Esophagus squamous epithelium (tissue), 5 donors: Measurements from ENCODE around the gene ALPP. TPM values are rescaled to one million over a fixed set of nuclear protein-coding genes. Genes with fewer than 3 reads are reported as not detected.

ENCODE experiments used
- DNase-seq: peaks from one replicate; lab custom pipeline; 2025; lab: John Stamatoyannopoulos, UW
- H3K27ac ChIP-seq, 4 donors: fragments of 200-600 bp; sonication (generic); one replicate each; pipeline ENCODE4 v1.5.1; 2016 to 2019; ENCODE audit warnings: mild to moderate bottlenecking in 1 of 4
- H3K27me3 ChIP-seq, 4 donors: fragments of 200-600 bp; sonication (generic); 1 replicate in 3 of 4; 2 replicates in 1 of 4; pipeline versions ENCODE4 v1.5.1 to v1.6.0; 2017 to 2021; ENCODE audit warnings: antibody characterized with exemption in 1 of 4
- H3K36me3 ChIP-seq, 3 donors: fragments of 200-600 bp; sonication (generic); one replicate each; pipeline ENCODE4 v1.5.1; 2016 to 2019
- H3K4me1 ChIP-seq, 3 donors: fragments of 200-600 bp; sonication (generic); one replicate each; pipeline ENCODE4 v1.5.1; 2017 to 2019
- H3K4me3 ChIP-seq, 4 donors: fragments of 200-600 bp; sonication (generic); 1 replicate in 3 of 4; 2 replicates in 1 of 4; pipeline ENCODE4 v1.5.1; 2016 to 2019; ENCODE audit warnings: mild to moderate bottlenecking in 2 of 4, moderate library complexity in 1 of 4
- H3K9me3 ChIP-seq, 3 donors: fragments of 200-600 bp; sonication (generic); one replicate each; pipeline ENCODE4 v1.5.1; 2016 to 2019
- POLR2A ChIP-seq, 4 donors: fragments of 450-650 bp; IDR thresholded peaks; one replicate each; pipeline ENCODE4 v1.6.1; 2017; ENCODE audit warnings: antibody characterized with exemption in 4 of 4, mild to moderate bottlenecking in 4 of 4, moderate library complexity in 3 of 4
- WGBS, 2 donors: methylation state at CpG; one replicate each; pipeline ENCODE4 v1.1.5; 2018; 5-methylcytosine and 5-hydroxymethylcytosine counted together
- intact Hi-C: fragments of 100-400 bp; cut with DNase I; formaldehyde crosslinking; loops from one replicate; pipeline ENCODE4 v1.15.0; 2022
- total RNA-seq, 4 donors: library from RNA; depleted of rRNA; stranded (reverse); fragments of >200 nt; gene quantifications; one replicate each; pipeline ENCODE4 v1.1.0, GENCODE V29; 2016
- TF ChIP-seq, protein P1 (sequence below), 6 experiments: fragments of 450-650 bp in 4 of 6; fragments of 200-600 bp in 2 of 6; sonication (generic) in 2 of 6; IDR thresholded peaks; one replicate each; pipeline ENCODE4 v1.5.1; 2016 to 2019; ENCODE audit warnings: antibody characterized with exemption in 6 of 6, mild to moderate bottlenecking in 4 of 6, moderate library complexity in 4 of 6
- donor health status: DM: yes; HTN: yes; CAD: no.

ALPP gene
- total RNA-seq, 4 donors from 2014 or later = not detected

- Histone ChIP-seq H3K4me1 (peaks cover 23 to 31% (median 23%) of the 10 kb centered on the region in 3 donors), H3K4me3 (no peak overlapping the region), H3K9me3 (no peaks in the 10 kb centered on the region), H3K36me3 (no peaks in the 10 kb centered on the region), H3K27me3 (peaks cover 10 to 98% (median 16%) of the 10 kb centered on the region in 4 donors), H3K27ac (no peak overlapping the region)
- DNase-seq = no peak
- 80 to 85% methylated on average over 1 to 7 of the region's 17 CpGs for whole genome bisulfite sequencing, 2 donors
- TF ChIP-seq, protein P1, sequence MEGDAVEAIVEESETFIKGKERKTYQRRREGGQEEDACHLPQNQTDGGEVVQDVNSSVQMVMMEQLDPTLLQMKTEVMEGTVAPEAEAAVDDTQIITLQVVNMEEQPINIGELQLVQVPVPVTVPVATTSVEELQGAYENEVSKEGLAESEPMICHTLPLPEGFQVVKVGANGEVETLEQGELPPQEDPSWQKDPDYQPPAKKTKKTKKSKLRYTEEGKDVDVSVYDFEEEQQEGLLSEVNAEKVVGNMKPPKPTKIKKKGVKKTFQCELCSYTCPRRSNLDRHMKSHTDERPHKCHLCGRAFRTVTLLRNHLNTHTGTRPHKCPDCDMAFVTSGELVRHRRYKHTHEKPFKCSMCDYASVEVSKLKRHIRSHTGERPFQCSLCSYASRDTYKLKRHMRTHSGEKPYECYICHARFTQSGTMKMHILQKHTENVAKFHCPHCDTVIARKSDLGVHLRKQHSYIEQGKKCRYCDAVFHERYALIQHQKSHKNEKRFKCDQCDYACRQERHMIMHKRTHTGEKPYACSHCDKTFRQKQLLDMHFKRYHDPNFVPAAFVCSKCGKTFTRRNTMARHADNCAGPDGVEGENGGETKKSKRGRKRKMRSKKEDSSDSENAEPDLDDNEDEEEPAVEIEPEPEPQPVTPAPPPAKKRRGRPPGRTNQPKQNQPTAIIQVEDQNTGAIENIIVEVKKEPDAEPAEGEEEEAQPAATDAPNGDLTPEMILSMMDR (IDR thresholded peaks at IDR 0.05) = no peak
- TF ChIP-seq POLR2A (IDR thresholded peaks at IDR 0.05) = no peak
- intact Hi-C loops = no loop called here
These were observed 38.2 kb downstream of the ALPP start for GRCh38 chr2:232416521-232417470.

GRCh38 chr2:232417489-232417888, 38.9 kb downstream of the ALPP start:
- Histone ChIP-seq H3K4me3 (no peak overlapping the region), H3K27ac (no peak overlapping the region), H3K36me3 (no peaks in the 10 kb centered on the region), H3K9me3 (no peaks in the 10 kb centered on the region), H3K27me3 (peaks cover 10 to 100% (median 16%) of the 10 kb centered on the region in 4 donors), H3K4me1 (peaks cover 23 to 31% (median 23%) of the 10 kb centered on the region in 3 donors)
- TF ChIP-seq, protein P1 (IDR thresholded peaks at IDR 0.05) = no peak
- TF ChIP-seq POLR2A (IDR thresholded peaks at IDR 0.05) = no peak
- intact Hi-C loops = no loop called here
- no peak for DNase-seq
- WGBS, 2 donors = 28 to 80% methylated on average over 2 of the region's 5 CpGs

DNA sequence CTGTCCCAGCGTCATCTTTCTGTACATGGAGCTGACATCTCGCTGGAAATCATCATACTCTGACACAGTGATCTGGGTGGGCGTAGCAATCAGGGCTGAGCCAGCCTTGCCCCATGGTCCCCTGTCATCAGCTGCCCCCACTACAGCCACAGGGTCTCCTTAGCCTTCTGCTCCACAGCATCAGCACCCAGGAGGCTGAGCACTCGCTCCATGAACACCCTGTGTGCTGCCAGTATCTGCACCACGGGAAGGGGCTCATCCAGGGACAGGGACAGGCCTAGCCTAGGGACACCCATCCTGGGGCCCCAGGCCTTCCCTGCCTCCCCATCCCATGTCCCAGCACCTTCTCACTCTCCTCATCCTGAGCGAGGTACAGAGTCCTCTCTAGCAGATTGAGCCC, 39.5 kb downstream of the ALPP start:
- Histone ChIP-seq H3K27ac (no peak overlapping the region), H3K4me3 (no peak overlapping the region), H3K9me3 (no peaks in the 10 kb centered on the region), H3K4me1 (peaks cover 23 to 31% (median 23%) of the 10 kb centered on the region in 3 donors), H3K36me3 (no peaks in the 10 kb centered on the region), H3K27me3 (peaks cover 10 to 99% (median 16%) of the 10 kb centered on the region in 4 donors)
- 80 to 81% methylated on average over 1 to 3 of the region's 6 CpGs for WGBS, 2 donors
- no peak for TF ChIP-seq POLR2A (IDR thresholded peaks at IDR 0.05)
- TF ChIP-seq, protein P1 (IDR thresholded peaks at IDR 0.05) = no peak
- intact Hi-C loops = no loop called here
- no peak for DNase-seq

GRCh38 chr2:232418466-232419244, 40.1 kb downstream of the ALPP start:
- intact Hi-C loops = no loop called here
- no peak overlapping the region for H3K27ac ChIP-seq
- H3K27me3 ChIP-seq = peaks cover 10 to 97% (median 16%) of the 10 kb centered on the region in 4 donors
- WGBS, 2 donors = 0 to 3% methylated on average over 2 to 11 of the region's 49 CpGs
- peaks cover 23 to 31% (median 23%) of the 10 kb centered on the region in 3 donors for H3K4me1 ChIP-seq
- no peaks in the 10 kb centered on the region for H3K9me3 ChIP-seq
- peak overlapping the region in 3 of 4 donors; percentile 2 to 46 (median 32) for H3K4me3 ChIP-seq
- no peaks in the 10 kb centered on the region for H3K36me3 ChIP-seq
- TF ChIP-seq, protein P1 (IDR thresholded peaks at IDR 0.05) = no peak
- no peak for TF ChIP-seq POLR2A (IDR thresholded peaks at IDR 0.05)
- DNase-seq = no peak
